C4-2B (cell line): ENCODE measurements around the gene TRPV6.

Experiments used
- ZFX ChIP-seq: fragments of 450-650 bp; IDR thresholded peaks from 2 replicates; pipeline ENCODE4 v1.6.1; 2017
- TF ChIP-seq, protein P1 (sequence below): fragments of 450-650 bp; conservative IDR thresholded peaks from 2 replicates; pipeline ENCODE4 v1.5.1; 2017; ENCODE audit warnings: mild to moderate bottlenecking

DNA sequence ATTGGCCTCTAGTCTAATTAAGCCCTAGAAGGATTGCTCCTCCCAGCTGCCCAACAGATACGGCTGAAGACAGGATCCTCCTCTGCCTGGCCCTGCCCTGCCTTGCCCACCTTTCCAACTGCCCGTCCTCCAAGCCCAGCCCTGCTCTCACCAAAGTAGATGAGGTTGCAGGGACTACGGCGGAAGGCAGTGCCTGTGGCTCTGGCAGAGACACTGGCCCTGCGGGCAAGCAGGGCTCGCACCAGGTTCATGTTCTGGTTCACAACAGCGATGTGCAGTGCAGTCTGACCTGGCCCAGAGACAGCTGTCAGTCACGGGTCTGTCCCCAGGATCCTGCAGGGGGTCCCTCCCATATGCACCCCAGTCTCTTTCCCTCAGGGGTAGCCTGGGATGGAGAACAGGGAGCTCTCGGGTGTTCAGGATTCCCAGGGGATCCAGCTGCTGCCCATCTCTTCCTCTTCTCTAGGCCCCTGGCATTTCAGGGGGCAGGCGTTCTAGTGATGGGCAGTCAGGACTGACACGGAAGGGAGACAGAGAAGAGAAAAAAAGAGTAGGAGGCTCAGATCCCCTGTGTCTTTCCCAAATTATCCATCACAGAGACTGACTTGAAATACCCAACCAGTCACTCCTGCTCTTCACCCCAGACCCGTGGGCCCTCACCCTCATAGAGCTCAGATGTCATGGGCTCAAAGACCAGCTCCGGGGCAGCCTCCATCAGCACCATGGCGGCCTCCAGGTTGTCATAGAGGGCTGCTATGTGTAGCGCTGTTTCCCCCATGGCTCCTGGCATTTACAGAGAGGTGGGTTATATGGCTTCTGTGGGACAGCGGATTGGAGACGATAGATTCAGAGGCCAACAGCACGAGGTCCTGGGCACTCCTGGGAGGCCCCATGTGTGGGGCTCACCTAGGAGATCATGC lies 8.3 kb downstream of the TRPV6 start:
- TF ChIP-seq, protein P1, sequence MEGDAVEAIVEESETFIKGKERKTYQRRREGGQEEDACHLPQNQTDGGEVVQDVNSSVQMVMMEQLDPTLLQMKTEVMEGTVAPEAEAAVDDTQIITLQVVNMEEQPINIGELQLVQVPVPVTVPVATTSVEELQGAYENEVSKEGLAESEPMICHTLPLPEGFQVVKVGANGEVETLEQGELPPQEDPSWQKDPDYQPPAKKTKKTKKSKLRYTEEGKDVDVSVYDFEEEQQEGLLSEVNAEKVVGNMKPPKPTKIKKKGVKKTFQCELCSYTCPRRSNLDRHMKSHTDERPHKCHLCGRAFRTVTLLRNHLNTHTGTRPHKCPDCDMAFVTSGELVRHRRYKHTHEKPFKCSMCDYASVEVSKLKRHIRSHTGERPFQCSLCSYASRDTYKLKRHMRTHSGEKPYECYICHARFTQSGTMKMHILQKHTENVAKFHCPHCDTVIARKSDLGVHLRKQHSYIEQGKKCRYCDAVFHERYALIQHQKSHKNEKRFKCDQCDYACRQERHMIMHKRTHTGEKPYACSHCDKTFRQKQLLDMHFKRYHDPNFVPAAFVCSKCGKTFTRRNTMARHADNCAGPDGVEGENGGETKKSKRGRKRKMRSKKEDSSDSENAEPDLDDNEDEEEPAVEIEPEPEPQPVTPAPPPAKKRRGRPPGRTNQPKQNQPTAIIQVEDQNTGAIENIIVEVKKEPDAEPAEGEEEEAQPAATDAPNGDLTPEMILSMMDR, result no peak
- no peak for TF ChIP-seq ZFX
